ENCODE data around the gene UEVLD. TPM values are rescaled to one million over a fixed set of nuclear protein-coding genes. Genes with fewer than 3 reads are reported as not detected.

The UEVLD gene
- total and polyA plus RNA-seq, 2 donors (not counting 1 experiment from before 2014, with no cell fraction given) = 6.3 to 12.8 TPM

GRCh38 chr11:18563090-18563730, 25.3 kb downstream of the UEVLD start:
- Mint-ChIP-seq H3K4me1 (no peaks in the 10 kb centered on the region), H3K27ac (no peak overlapping the region), H3K9me3 (ENCODE audit: insufficient read depth) (no peaks in the 10 kb centered on the region), H3K27me3 (no peaks in the 10 kb centered on the region), H3K4me3 (no peak overlapping the region)
- Histone ChIP-seq H3K4me2 (replicated peaks; ENCODE audit: low read depth, low read length, poor library complexity, severe bottlenecking) (no peak overlapping the region), H3K27ac (ENCODE audit: low read length in 2 of 2) (no peak overlapping the region), H4K20me1 (ENCODE audit: control insufficient read depth, insufficient read depth, low read length, poor library complexity, severe bottlenecking) (no peaks in the 10 kb centered on the region), H3K4me3 (ENCODE audit: control extremely low read depth in 1 of 5, extremely low read depth in 1 of 5, insufficient read depth in 1 of 5, low read depth in 2 of 5, low read length in 4 of 5) (no peak overlapping the region), H3K9ac (ENCODE audit: low read length) (no peak overlapping the region), H3K9me3 (ENCODE audit: control extremely low read depth in 1 of 3, control insufficient read depth in 2 of 3, insufficient read depth in 1 of 3, low read length in 2 of 3) (no peaks in the 10 kb centered on the region), H3K36me3 (replicated peaks in 1 of 2; ENCODE audit: control extremely low read depth in 1 of 2, control insufficient read depth in 1 of 2, extremely low read depth in 1 of 2, insufficient read depth in 2 of 2, low read length in 1 of 2) (peaks cover under 1 to 5% of the 10 kb centered on the region in 2 experiments), H3K79me2 (ENCODE audit: control insufficient read depth, insufficient read depth, low read length) (no peaks in the 10 kb centered on the region), H2AFZ (ENCODE audit: insufficient read depth, low read depth, low read length, poor library complexity, severe bottlenecking) (no peak overlapping the region), H3K27me3 (replicated peaks in 1 of 4; ENCODE audit: control extremely low read depth in 1 of 4, control insufficient read depth in 3 of 4, insufficient read depth in 4 of 4, low read length in 3 of 4) (no peaks in the 10 kb centered on the region), H3K4me1 (ENCODE audit: control insufficient read depth in 2 of 2, insufficient read depth in 2 of 2, low read length in 2 of 2) (no peaks in the 10 kb centered on the region)
- intact Hi-C loops (cut with micrococcal nuclease) = no loop called here
- WGBS (ENCODE audit: insufficient coverage) = 100% methylated on average over 1 of the region's 2 CpGs
- ChIA-PET POLR2A (no interaction called here), CTCF (interaction anchor here (0.7 to 1.0 kb wide), 2 partner anchors 201 to 315 kb away, joined by 3 read pairs; partner anchors contain the start of gene SAA2)
- DNase-seq (no peak), ATAC-seq (ENCODE audit: low read depth) (no peak)
- TF ChIP-seq EZH2 (IDR thresholded peaks at IDR 0.05; ENCODE audit: borderline replicate concordance, insufficient read depth, low read depth, low read length, poor library complexity, severe bottlenecking) (no peak), CTCF (IDR thresholded peaks at IDR 0.05) (no peak)

- TF ChIP-seq CTCF (IDR thresholded peaks at IDR 0.05) (no peak), EZH2 (IDR thresholded peaks at IDR 0.05; ENCODE audit: borderline replicate concordance, insufficient read depth, low read depth, low read length, poor library complexity, severe bottlenecking) (no peak)
- Mint-ChIP-seq H3K4me3 (no peak overlapping the region), H3K27me3 (no peaks in the 10 kb centered on the region), H3K9me3 (ENCODE audit: insufficient read depth) (no peaks in the 10 kb centered on the region), H3K27ac (no peak overlapping the region), H3K4me1 (no peaks in the 10 kb centered on the region)
- no peak overlapping the region for H2AFZ ChIP-seq (ENCODE audit: insufficient read depth, low read depth, low read length, poor library complexity, severe bottlenecking)
- no peak overlapping the region for H3K27ac ChIP-seq (ENCODE audit: low read length in 2 of 2)
- peaks cover 2 to 6% of the 10 kb centered on the region in 2 experiments for H3K36me3 ChIP-seq (replicated peaks in 1 of 2; ENCODE audit: control extremely low read depth in 1 of 2, control insufficient read depth in 1 of 2, extremely low read depth in 1 of 2, insufficient read depth in 2 of 2, low read length in 1 of 2)
- no peak for ATAC-seq (ENCODE audit: low read depth)
- H3K9me3 ChIP-seq (ENCODE audit: control extremely low read depth in 1 of 3, control insufficient read depth in 2 of 3, insufficient read depth in 1 of 3, low read length in 2 of 3) = no peaks in the 10 kb centered on the region
- no peak overlapping the region for H3K9ac ChIP-seq (ENCODE audit: low read length)
- DNase-seq = no peak
- no peaks in the 10 kb centered on the region for H3K4me1 ChIP-seq (ENCODE audit: control insufficient read depth in 2 of 2, insufficient read depth in 2 of 2, low read length in 2 of 2)
- H3K4me3 ChIP-seq (ENCODE audit: control extremely low read depth in 1 of 5, extremely low read depth in 1 of 5, insufficient read depth in 1 of 5, low read depth in 2 of 5, low read length in 4 of 5) = no peak overlapping the region
- no peaks in the 10 kb centered on the region for H3K79me2 ChIP-seq (ENCODE audit: control insufficient read depth, insufficient read depth, low read length)
- CTCF ChIA-PET = no interaction called here
- H3K4me2 ChIP-seq (replicated peaks; ENCODE audit: low read depth, low read length, poor library complexity, severe bottlenecking) = no peak overlapping the region
- no CpG with 5 or more reads among the region's 2 CpGs for WGBS (ENCODE audit: insufficient coverage)
- intact Hi-C loops (cut with micrococcal nuclease) = no loop called here
- H3K27me3 ChIP-seq (replicated peaks in 1 of 4; ENCODE audit: control extremely low read depth in 1 of 4, control insufficient read depth in 3 of 4, insufficient read depth in 4 of 4, low read length in 3 of 4) = no peaks in the 10 kb centered on the region
- no peaks in the 10 kb centered on the region for H4K20me1 ChIP-seq (ENCODE audit: control insufficient read depth, insufficient read depth, low read length, poor library complexity, severe bottlenecking)
- POLR2A ChIA-PET = no interaction called here
Measured at GRCh38 chr11:18548001-18548400, 40.5 kb downstream of the UEVLD start.

Measured in B cell (primary cell).